GM21529 (cell line): ENCODE data around the gene DKKL1.
"Not testable (repeated sequence)": the region's sequence is repeated elsewhere in the genome, so short reads cannot be mapped to it uniquely, and the experiment has no call there.

Experiments used
- ATAC-seq: cut with Tn5 transposase; IDR thresholded peaks from one replicate; pipeline ENCODE4 v1.9.1; 2021; ENCODE audit not compliant: unreplicated experiment

Gene DKKL1

GRCh38 chr19:49359851-49360820 lies 3.5 kb upstream of the DKKL1 start:
- ATAC-seq: no peak

- no peak for ATAC-seq
Measured at GRCh38 chr19:49361438-49362047, 2.1 kb upstream of the DKKL1 start.

GRCh38 chr19:49362048-49362928 lies 1.4 kb upstream of the DKKL1 start, which contains the start of gene TEAD2:
Gene TEAD2 (minus strand): TSS chr19:49362416. CDS start chr19:49360075, 2,341 bp downstream.
- no peak for ATAC-seq

- no peak for ATAC-seq
Measured at GRCh38 chr19:49362929-49363267, 779 bp upstream of the DKKL1 start.

- ATAC-seq: no peak
Measured at GRCh38 chr19:49364083-49364737, 533 bp downstream of the DKKL1 start.

GRCh38 chr19:49366110-49366509 lies 2.4 kb downstream of the DKKL1 start:
- no peak for ATAC-seq

- no peak for ATAC-seq
Measured at GRCh38 chr19:49368711-49369358, 5.2 kb downstream of the DKKL1 start.

- no peak for ATAC-seq
Measured at GRCh38 chr19:49371184-49371583, 7.5 kb downstream of the DKKL1 start.

- ATAC-seq: not testable (repeated sequence)
Measured at GRCh38 chr19:49373174-49373573, 9.5 kb downstream of the DKKL1 start.

- ATAC-seq: no peak
Measured at GRCh38 chr19:49374665-49375434, 11.2 kb downstream of the DKKL1 start.

- no peak for ATAC-seq
Measured at GRCh38 chr19:49378512-49378911, 14.8 kb downstream of the DKKL1 start.

GRCh38 chr19:49380391-49380790 lies 16.7 kb downstream of the DKKL1 start:
- no peak for ATAC-seq

GRCh38 chr19:49382639-49383038 lies 19.0 kb downstream of the DKKL1 start:
- ATAC-seq: no peak

- ATAC-seq: no peak
Measured at GRCh38 chr19:49383599-49383998, 19.9 kb downstream of the DKKL1 start.

- no peak for ATAC-seq
Measured at GRCh38 chr19:49387936-49388372, 24.3 kb downstream of the DKKL1 start, which contains the start of gene KASH5. Gene KASH5 (plus strand): TSS chr19:49388249. CDS start chr19:49390884, 2,635 bp downstream.

GRCh38 chr19:49389406-49389805 lies 25.7 kb downstream of the DKKL1 start:
- no peak for ATAC-seq

GRCh38 chr19:49390131-49390928 lies 26.7 kb downstream of the DKKL1 start:
- ATAC-seq: no peak

- ATAC-seq: no peak
Measured at GRCh38 chr19:49390929-49391359, 27.3 kb downstream of the DKKL1 start.
